Endothelial cell (in vitro differentiated cells): ENCODE results near the gene ACADSB. TPM values are rescaled to one million over a fixed set of nuclear protein-coding genes. Genes with fewer than 3 reads are reported as not detected.

Experiments used
- DNase-seq: peaks from one replicate; pipeline ENCODE4 v3.0.0; 2021; ENCODE audit warnings: low spot score
- H3K27ac Mint-ChIP-seq: one replicate; pipeline ENCODE4 v1.8.0; 2021; ENCODE audit warnings: mixed read lengths, inconsistent platforms; ENCODE audit not compliant: unreplicated experiment
- H3K27me3 Mint-ChIP-seq: one replicate; pipeline ENCODE4 v1.8.0; 2021; ENCODE audit warnings: mild to moderate bottlenecking, moderate library complexity, mixed read lengths, inconsistent platforms; ENCODE audit not compliant: unreplicated experiment
- H3K36me3 Mint-ChIP-seq: one replicate; pipeline ENCODE4 v1.8.0; 2021; ENCODE audit warnings: mild to moderate bottlenecking, low read depth, mixed read lengths, inconsistent platforms; ENCODE audit not compliant: unreplicated experiment
- H3K4me1 Mint-ChIP-seq: one replicate; pipeline ENCODE4 v1.8.0; 2021; ENCODE audit warnings: mild to moderate bottlenecking, mixed read lengths, inconsistent platforms; ENCODE audit not compliant: unreplicated experiment
- H3K4me3 Mint-ChIP-seq: one replicate; pipeline ENCODE4 v1.8.0; 2021; ENCODE audit warnings: mild to moderate bottlenecking, mixed read lengths, inconsistent platforms; ENCODE audit not compliant: unreplicated experiment
- H3K9me3 Mint-ChIP-seq: one replicate; pipeline ENCODE4 v1.8.0; 2021; ENCODE audit warnings: mixed read lengths, inconsistent platforms; ENCODE audit not compliant: unreplicated experiment
- total RNA-seq: library from RNA; stranded (reverse); fragmentation: NEBNext Ultra II Directional; extraction: Animal tissue kit (Norgen Biotek cat#: 25700); gene quantifications from one replicate; pipeline ENCODE4 v1.2.1, GENCODE V29; 2021; ENCODE audit not compliant: unreplicated experiment
- TF ChIP-seq, protein P1 (sequence below): fragments of 200-600 bp; sonication (generic); IDR thresholded peaks from one replicate; pipeline ENCODE4 v1.5.0; 2021; ENCODE audit warnings: antibody characterized with exemption; ENCODE audit not compliant: unreplicated experiment

The ACADSB gene
- total RNA-seq, 1 donor from 2014 or later: 35.6 TPM

GRCh38 chr10:123026302-123026701 lies 17.5 kb downstream of the ACADSB start:
- H3K27ac Mint-ChIP-seq: no peak overlapping the region
- no peaks in the 10 kb centered on the region for H3K36me3 Mint-ChIP-seq
- no peak for DNase-seq
- no peaks in the 10 kb centered on the region for H3K27me3 Mint-ChIP-seq
- H3K4me1 Mint-ChIP-seq: peaks cover 18% of the 10 kb centered on the region
- TF ChIP-seq, protein P1, sequence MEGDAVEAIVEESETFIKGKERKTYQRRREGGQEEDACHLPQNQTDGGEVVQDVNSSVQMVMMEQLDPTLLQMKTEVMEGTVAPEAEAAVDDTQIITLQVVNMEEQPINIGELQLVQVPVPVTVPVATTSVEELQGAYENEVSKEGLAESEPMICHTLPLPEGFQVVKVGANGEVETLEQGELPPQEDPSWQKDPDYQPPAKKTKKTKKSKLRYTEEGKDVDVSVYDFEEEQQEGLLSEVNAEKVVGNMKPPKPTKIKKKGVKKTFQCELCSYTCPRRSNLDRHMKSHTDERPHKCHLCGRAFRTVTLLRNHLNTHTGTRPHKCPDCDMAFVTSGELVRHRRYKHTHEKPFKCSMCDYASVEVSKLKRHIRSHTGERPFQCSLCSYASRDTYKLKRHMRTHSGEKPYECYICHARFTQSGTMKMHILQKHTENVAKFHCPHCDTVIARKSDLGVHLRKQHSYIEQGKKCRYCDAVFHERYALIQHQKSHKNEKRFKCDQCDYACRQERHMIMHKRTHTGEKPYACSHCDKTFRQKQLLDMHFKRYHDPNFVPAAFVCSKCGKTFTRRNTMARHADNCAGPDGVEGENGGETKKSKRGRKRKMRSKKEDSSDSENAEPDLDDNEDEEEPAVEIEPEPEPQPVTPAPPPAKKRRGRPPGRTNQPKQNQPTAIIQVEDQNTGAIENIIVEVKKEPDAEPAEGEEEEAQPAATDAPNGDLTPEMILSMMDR: no peak
- H3K9me3 Mint-ChIP-seq: no peaks in the 10 kb centered on the region
- H3K4me3 Mint-ChIP-seq: no peak overlapping the region

DNA sequence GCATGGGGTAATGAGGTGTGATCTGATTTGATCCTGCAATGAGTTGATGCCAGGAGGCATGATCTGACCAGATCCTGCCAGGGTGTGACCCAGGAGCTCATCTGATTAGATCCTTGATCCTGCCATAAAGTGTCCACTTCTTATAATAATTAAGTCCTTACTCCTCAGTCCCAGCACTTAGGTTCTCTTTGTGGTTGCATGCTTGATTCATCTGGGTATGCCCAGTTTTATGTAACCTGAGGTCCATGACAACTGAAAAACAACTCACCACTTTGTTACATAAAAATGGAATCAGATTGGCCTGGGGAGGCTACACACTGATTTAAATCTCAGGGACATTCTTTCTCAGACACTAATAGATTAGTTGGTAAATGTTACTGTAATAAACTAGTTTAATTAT lies 19.1 kb downstream of the ACADSB start:
- Mint-ChIP-seq H3K27ac (no peak overlapping the region), H3K36me3 (no peaks in the 10 kb centered on the region), H3K9me3 (no peaks in the 10 kb centered on the region), H3K4me3 (no peak overlapping the region), H3K27me3 (no peaks in the 10 kb centered on the region), H3K4me1 (peaks cover 17% of the 10 kb centered on the region)
- TF ChIP-seq, protein P1: no peak
- DNase-seq: no peak

DNA sequence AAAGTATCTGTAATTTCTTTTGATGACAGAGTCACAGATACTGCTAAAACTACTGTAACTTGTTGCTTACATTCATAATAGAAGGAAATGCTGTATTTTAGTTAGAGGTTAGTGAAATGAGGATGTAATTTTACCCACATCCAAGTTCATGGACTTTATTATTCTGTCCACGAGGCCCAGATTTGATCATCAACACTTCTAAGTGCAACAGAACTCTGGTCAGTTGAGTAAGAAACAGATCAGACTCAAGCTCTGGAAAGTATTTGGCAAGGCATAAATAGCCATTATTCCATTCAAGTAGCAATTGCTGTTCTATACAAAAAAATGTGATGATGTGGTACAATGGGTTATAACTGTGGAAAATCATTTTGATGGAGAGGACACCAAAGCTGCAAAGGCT lies 22.3 kb downstream of the ACADSB start:
- TF ChIP-seq, protein P1: no peak
- H3K4me1 Mint-ChIP-seq: peaks cover 19% of the 10 kb centered on the region
- H3K27me3 Mint-ChIP-seq: no peaks in the 10 kb centered on the region
- no peak overlapping the region for H3K27ac Mint-ChIP-seq
- no peaks in the 10 kb centered on the region for H3K9me3 Mint-ChIP-seq
- H3K36me3 Mint-ChIP-seq: no peaks in the 10 kb centered on the region
- no peak for DNase-seq
- no peak overlapping the region for H3K4me3 Mint-ChIP-seq

DNA sequence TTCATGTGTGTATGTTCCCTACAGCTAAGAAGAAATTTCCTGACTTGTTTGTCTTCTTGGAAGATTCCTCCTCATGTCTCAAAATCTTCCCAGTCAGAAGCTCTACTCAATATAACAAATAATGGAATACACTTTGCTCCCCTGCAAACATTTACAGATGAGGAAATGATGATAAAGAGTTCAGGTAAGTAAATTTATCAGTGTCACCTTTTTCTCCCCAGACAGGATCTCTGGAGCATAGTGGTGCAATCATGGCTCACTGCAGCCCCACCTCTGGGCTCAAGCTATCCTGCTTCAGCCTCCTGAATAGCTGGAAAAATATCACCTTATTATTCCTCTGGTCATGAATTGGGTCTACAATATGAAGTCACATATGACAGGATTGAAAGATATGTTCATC lies 25.5 kb downstream of the ACADSB start:
- H3K27ac Mint-ChIP-seq: no peak overlapping the region
- DNase-seq: no peak
- H3K9me3 Mint-ChIP-seq: no peaks in the 10 kb centered on the region
- H3K27me3 Mint-ChIP-seq: no peaks in the 10 kb centered on the region
- H3K4me1 Mint-ChIP-seq: peaks cover 34% of the 10 kb centered on the region
- TF ChIP-seq, protein P1: no peak
- no peak overlapping the region for H3K4me3 Mint-ChIP-seq
- H3K36me3 Mint-ChIP-seq: no peaks in the 10 kb centered on the region

GRCh38 chr10:123035467-123036086 lies 26.8 kb downstream of the ACADSB start:
- H3K9me3 Mint-ChIP-seq: no peaks in the 10 kb centered on the region
- no peaks in the 10 kb centered on the region for H3K36me3 Mint-ChIP-seq

More at GRCh38 chr10:123035467-123036086, 26.8 kb downstream of the ACADSB start:
- Mint-ChIP-seq H3K4me1 (peaks cover 33% of the 10 kb centered on the region), H3K4me3 (no peak overlapping the region), H3K27me3 (no peaks in the 10 kb centered on the region), H3K27ac (no peak overlapping the region)
- no peak for DNase-seq
- TF ChIP-seq, protein P1: no peak
